ENCODE measurements around the gene CIZ1. TPM values are rescaled to one million over a fixed set of nuclear protein-coding genes. Genes with fewer than 3 reads are reported as not detected.

CIZ1 gene
- total and polyA plus RNA-seq, 2 donors, result 25.4 to 36.5 TPM

DNA sequence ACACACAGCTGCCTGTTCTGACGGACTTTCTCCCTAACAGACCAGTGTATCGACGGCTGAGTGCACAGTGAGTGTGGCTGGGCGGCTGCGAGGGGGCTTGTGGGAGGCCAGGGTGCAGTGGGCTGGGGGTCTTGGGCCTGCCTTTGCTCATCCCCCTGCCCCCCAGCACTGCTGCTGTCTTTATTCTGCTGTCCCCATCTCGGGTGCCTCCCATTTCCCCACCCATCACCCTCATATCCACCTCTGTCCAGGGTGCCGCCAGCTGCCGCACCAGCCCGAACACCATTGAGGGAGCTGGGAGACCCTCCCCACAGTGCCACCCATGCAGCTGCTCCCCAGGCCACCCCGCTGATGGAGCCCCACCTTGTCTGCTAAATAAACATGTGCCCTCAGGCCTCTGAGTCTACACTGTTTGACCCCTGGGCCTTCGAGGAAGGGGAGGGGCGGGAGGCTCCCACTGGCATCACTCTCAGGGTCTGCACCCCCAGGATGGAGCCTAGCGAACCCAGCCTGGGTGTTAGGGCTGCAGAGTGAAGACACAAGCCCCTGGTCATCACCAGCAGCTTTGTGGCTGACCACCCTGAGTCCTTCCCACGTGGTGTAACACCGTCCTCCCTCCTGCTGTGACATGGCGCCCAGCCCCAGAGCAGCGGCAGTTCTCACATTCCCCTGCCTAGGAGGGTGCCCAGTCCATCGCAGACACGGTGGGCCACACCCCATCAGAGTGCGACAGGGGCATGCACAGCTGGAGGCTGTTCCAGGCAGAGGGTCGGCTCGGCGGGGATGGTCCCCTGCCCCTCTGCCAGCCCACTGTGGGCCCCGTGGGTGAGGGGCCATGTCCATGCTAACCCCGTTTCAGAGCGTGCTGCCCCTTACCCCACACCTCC lies 38.1 kb downstream of the CIZ1 start:
- Histone ChIP-seq H3K4me3 (ENCODE audit: low read length in 2 of 2) (no peak overlapping the region), H3K27ac (ENCODE audit: low read depth in 1 of 2, low read length in 1 of 2) (no peak overlapping the region), H3K4me1 (ENCODE audit: control insufficient read depth in 2 of 2, insufficient read depth in 2 of 2, low read length in 2 of 2) (peaks cover 0 to 3% of the 10 kb centered on the region in 2 donors), H3K36me3 (ENCODE audit: control insufficient read depth in 2 of 2, insufficient read depth in 2 of 2, low read length in 1 of 2) (no peaks in the 10 kb centered on the region), H3K27me3 (ENCODE audit: control insufficient read depth in 2 of 2, insufficient read depth in 1 of 2, low read length in 1 of 2) (no peaks in the 10 kb centered on the region), H3K9me3 (ENCODE audit: control insufficient read depth in 2 of 2, insufficient read depth in 1 of 2, low read length in 1 of 2) (no peaks in the 10 kb centered on the region)
- DNase-seq (ENCODE audit: low read depth in 6 of 9, low spot score in 9 of 9), result no peak
- 95% methylated on average over 26 of the region's 26 CpGs for WGBS

DNA sequence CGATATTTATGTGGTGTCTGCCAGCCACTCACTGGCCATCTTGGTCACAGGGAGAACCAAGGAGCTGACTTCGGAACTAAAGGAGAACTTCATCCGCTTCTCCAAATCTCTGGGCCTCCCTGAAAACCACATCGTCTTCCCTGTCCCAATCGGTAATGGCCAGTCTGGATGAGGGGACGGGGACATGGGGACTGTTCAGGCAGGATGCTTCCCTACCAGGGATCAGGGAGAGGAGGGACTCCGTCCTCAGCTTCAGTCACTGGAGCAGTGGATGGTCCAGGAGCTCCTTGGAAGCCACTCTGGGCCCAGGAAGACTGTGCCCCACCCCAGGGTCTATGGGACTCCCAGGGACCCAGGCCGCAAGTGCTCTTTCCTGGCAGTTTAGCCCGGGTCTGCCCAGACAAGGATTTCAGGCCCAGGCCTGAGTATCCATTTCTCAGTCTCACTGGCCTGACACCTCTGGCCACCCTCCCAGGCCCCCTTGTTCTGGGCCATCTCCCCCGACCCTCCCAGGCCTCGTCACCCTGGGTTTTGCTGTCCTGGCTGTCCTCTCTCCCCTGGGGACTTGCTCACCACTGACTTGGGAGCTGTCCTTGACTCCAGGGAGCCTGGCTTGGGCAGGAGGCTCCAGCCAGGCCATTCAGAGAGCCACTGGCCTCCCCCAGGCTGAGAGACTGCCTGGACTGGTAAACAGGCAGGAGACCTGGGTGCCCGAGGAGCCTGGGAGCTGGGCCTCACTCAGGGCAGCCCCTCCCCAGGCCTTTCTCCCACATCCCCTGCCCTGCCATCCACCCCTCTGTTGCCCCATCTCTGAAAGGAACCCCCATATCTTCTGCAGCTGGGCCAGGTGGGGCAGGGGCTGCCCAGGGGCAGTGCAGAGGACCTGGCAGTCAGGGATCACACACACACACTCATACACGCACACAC lies 39.0 kb downstream of the CIZ1 start:
- no peaks in the 10 kb centered on the region for H3K27me3 ChIP-seq (ENCODE audit: control insufficient read depth in 2 of 2, insufficient read depth in 1 of 2, low read length in 1 of 2)
- H3K9me3 ChIP-seq (ENCODE audit: control insufficient read depth in 2 of 2, insufficient read depth in 1 of 2, low read length in 1 of 2), result no peaks in the 10 kb centered on the region
- no peak overlapping the region for H3K4me3 ChIP-seq (ENCODE audit: low read length in 2 of 2)
- no peak overlapping the region for H3K27ac ChIP-seq (ENCODE audit: low read depth in 1 of 2, low read length in 1 of 2)
- DNase-seq (ENCODE audit: low read depth in 6 of 9, low spot score in 9 of 9), result no peak
- H3K36me3 ChIP-seq (ENCODE audit: control insufficient read depth in 2 of 2, insufficient read depth in 2 of 2, low read length in 1 of 2), result no peaks in the 10 kb centered on the region
- 97% methylated on average over 13 of the region's 13 CpGs for WGBS
- H3K4me1 ChIP-seq (ENCODE audit: control insufficient read depth in 2 of 2, insufficient read depth in 2 of 2, low read length in 2 of 2), result peaks cover 0 to 3% of the 10 kb centered on the region in 2 donors

- peaks cover 0 to 3% of the 10 kb centered on the region in 2 donors for H3K4me1 ChIP-seq (ENCODE audit: control insufficient read depth in 2 of 2, insufficient read depth in 2 of 2, low read length in 2 of 2)
- no peak overlapping the region for H3K27ac ChIP-seq (ENCODE audit: low read depth in 1 of 2, low read length in 1 of 2)
- H3K36me3 ChIP-seq (ENCODE audit: control insufficient read depth in 2 of 2, insufficient read depth in 2 of 2, low read length in 1 of 2), result no peaks in the 10 kb centered on the region
- no peak for DNase-seq (ENCODE audit: low read depth in 6 of 9, low spot score in 9 of 9)
- H3K9me3 ChIP-seq (ENCODE audit: control insufficient read depth in 2 of 2, insufficient read depth in 1 of 2, low read length in 1 of 2), result no peaks in the 10 kb centered on the region
- no peak overlapping the region for H3K4me3 ChIP-seq (ENCODE audit: low read length in 2 of 2)
- H3K27me3 ChIP-seq (ENCODE audit: control insufficient read depth in 2 of 2, insufficient read depth in 1 of 2, low read length in 1 of 2), result no peaks in the 10 kb centered on the region
- WGBS, result 95% methylated on average over 18 of the region's 18 CpGs
These were observed 39.9 kb downstream of the CIZ1 start for GRCh38 chr9:128151309-128152132.

DNA sequence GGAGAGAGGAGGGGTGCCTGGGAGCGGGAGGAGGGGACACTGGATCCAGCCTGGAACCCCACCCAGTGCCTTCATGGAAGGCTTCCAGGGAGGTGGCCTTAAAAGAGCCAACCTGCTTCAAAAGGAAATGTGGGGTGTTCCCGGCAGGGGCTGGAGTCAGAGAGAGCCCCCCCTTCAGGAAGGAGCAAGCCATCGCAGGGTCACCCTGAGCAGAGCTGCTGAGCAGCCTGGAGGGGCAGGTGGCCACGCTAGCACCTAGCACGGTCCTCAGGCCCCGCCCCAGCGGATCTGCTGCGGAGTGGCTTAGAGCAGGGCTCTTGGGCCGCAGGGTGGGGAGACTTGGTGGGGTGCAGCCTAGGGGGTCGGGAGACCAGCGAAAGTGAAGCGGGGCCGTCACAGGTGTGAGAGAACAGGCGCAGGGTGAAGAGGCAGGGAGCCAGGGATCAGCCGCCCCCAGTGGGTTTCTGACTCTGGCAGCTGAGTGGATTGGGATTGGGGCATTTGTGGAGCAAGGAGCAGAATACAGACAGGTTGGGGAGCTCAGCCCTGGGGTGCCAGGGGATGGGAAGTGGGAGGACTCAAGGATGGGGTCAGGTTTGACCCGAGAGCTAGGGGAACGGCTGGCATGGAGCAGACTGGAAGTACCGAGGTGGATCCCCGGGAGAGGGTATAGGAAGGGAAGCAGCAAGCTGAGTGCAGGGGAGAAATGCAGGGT lies 40.6 kb downstream of the CIZ1 start:
- no peak for DNase-seq (ENCODE audit: low read depth in 6 of 9, low spot score in 9 of 9)
- peaks cover 0 to 3% of the 10 kb centered on the region in 2 donors for H3K4me1 ChIP-seq (ENCODE audit: control insufficient read depth in 2 of 2, insufficient read depth in 2 of 2, low read length in 2 of 2)
- H3K9me3 ChIP-seq (ENCODE audit: control insufficient read depth in 2 of 2, insufficient read depth in 1 of 2, low read length in 1 of 2), result no peaks in the 10 kb centered on the region
- no peak overlapping the region for H3K27ac ChIP-seq (ENCODE audit: low read depth in 1 of 2, low read length in 1 of 2)
- H3K27me3 ChIP-seq (ENCODE audit: control insufficient read depth in 2 of 2, insufficient read depth in 1 of 2, low read length in 1 of 2), result no peaks in the 10 kb centered on the region
- H3K36me3 ChIP-seq (ENCODE audit: control insufficient read depth in 2 of 2, insufficient read depth in 2 of 2, low read length in 1 of 2), result no peaks in the 10 kb centered on the region
- WGBS, result 88% methylated on average over 19 of the region's 19 CpGs
- no peak overlapping the region for H3K4me3 ChIP-seq (ENCODE audit: low read length in 2 of 2)

- Histone ChIP-seq H3K4me3 (ENCODE audit: low read length in 2 of 2) (no peak overlapping the region), H3K27me3 (ENCODE audit: control insufficient read depth in 2 of 2, insufficient read depth in 1 of 2, low read length in 1 of 2) (no peaks in the 10 kb centered on the region), H3K27ac (ENCODE audit: low read depth in 1 of 2, low read length in 1 of 2) (no peak overlapping the region), H3K9me3 (ENCODE audit: control insufficient read depth in 2 of 2, insufficient read depth in 1 of 2, low read length in 1 of 2) (no peaks in the 10 kb centered on the region), H3K36me3 (ENCODE audit: control insufficient read depth in 2 of 2, insufficient read depth in 2 of 2, low read length in 1 of 2) (no peaks in the 10 kb centered on the region), H3K4me1 (ENCODE audit: control insufficient read depth in 2 of 2, insufficient read depth in 2 of 2, low read length in 2 of 2) (peaks cover 0 to 3% of the 10 kb centered on the region in 2 donors)
- 69% methylated on average over 11 of the region's 11 CpGs for WGBS
- no peak for DNase-seq (ENCODE audit: low read depth in 6 of 9, low spot score in 9 of 9)
These were observed 41.3 kb downstream of the CIZ1 start for GRCh38 chr9:128149951-128150593.

GRCh38 chr9:128149001-128149701 lies 42.2 kb downstream of the CIZ1 start, which contains the start of gene LCN2:
Gene LCN2, plus strand, starts transcription at chr9:128149453. Its CDS starts 73 bp downstream, at chr9:128149526.
- no peak for DNase-seq (ENCODE audit: low read depth in 6 of 9, low spot score in 9 of 9)
- 94% methylated on average over 9 of the region's 9 CpGs for WGBS
- Histone ChIP-seq H3K27ac (ENCODE audit: low read depth in 1 of 2, low read length in 1 of 2) (no peak within 1 kb of the TSS), H3K4me3 (ENCODE audit: low read length in 2 of 2) (no peak within 1 kb of the TSS), H3K9me3 (ENCODE audit: control insufficient read depth in 2 of 2, insufficient read depth in 1 of 2, low read length in 1 of 2) (no peaks in the 10 kb centered on the region), H3K36me3 (ENCODE audit: control insufficient read depth in 2 of 2, insufficient read depth in 2 of 2, low read length in 1 of 2) (no peaks in the 10 kb centered on the region), H3K4me1 (ENCODE audit: control insufficient read depth in 2 of 2, insufficient read depth in 2 of 2, low read length in 2 of 2) (peaks cover 0 to 3% of the 10 kb centered on the region in 2 donors), H3K27me3 (ENCODE audit: control insufficient read depth in 2 of 2, insufficient read depth in 1 of 2, low read length in 1 of 2) (no peaks in the 10 kb centered on the region)

DNA sequence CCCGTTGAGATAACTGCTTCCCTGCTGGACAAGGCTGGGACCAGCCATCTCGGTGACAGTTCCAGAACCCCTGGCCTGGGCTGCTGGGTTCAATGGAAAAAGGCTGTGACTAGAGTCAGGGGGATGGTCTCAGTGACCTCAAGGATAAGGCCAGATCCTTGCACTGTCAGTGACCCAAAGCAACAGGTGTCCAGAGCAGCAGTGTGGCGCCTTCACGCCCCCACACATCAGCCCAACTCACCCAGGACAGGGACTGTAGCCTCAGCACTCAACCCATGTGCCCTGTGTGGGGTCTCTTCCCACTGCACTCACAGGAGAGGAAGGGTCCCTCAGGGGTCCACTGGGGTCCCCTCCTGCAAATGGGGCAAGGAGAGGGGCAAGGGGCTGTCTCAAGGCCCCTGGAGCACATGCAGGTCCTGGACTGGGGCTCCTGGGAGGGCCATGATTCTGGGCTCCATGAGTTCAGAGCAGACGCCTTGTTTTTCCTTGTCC lies 42.8 kb downstream of the CIZ1 start:
- no peaks in the 10 kb centered on the region for H3K36me3 ChIP-seq (ENCODE audit: control insufficient read depth in 2 of 2, insufficient read depth in 2 of 2, low read length in 1 of 2)
- no peak overlapping the region for H3K4me3 ChIP-seq (ENCODE audit: low read length in 2 of 2)
- WGBS, result 94% methylated on average over 5 of the region's 5 CpGs
- DNase-seq (ENCODE audit: low read depth in 6 of 9, low spot score in 9 of 9), result no peak
- H3K9me3 ChIP-seq (ENCODE audit: control insufficient read depth in 2 of 2, insufficient read depth in 1 of 2, low read length in 1 of 2), result no peaks in the 10 kb centered on the region
- no peak overlapping the region for H3K27ac ChIP-seq (ENCODE audit: low read depth in 1 of 2, low read length in 1 of 2)
- H3K4me1 ChIP-seq (ENCODE audit: control insufficient read depth in 2 of 2, insufficient read depth in 2 of 2, low read length in 2 of 2), result peaks cover 0 to 3% of the 10 kb centered on the region in 2 donors
- H3K27me3 ChIP-seq (ENCODE audit: control insufficient read depth in 2 of 2, insufficient read depth in 1 of 2, low read length in 1 of 2), result no peaks in the 10 kb centered on the region
